Upper lobe of right lung (tissue), 1 donor: Measurements from ENCODE around the gene VPS18. TPM values are rescaled to one million over a fixed set of nuclear protein-coding genes. Genes with fewer than 3 reads are reported as not detected.

Experiments used
- ATAC-seq: fragments of 200-7000 bp; cut with Tn5 transposase; one replicate; pipeline ENCODE4 v1.9.1; 2020; ENCODE audit warnings: mild to moderate bottlenecking, moderate library complexity
- DNase-seq: peaks from one replicate; pipeline ENCODE4 v3.0.0-alpha.2; 2020
- H3K27ac ChIP-seq: fragments of 200-600 bp; one replicate; pipeline ENCODE4 v1.8.0; 2022
- H3K27me3 ChIP-seq: fragments of 200-600 bp; one replicate; pipeline ENCODE4 v1.8.0; 2022; ENCODE audit warnings: mild to moderate bottlenecking
- H3K36me3 ChIP-seq: fragments of 200-600 bp; one replicate; pipeline ENCODE4 v1.8.0; 2022
- H3K4me1 ChIP-seq: fragments of 200-600 bp; one replicate; pipeline ENCODE4 v1.8.0; 2022
- H3K4me3 ChIP-seq: fragments of 200-600 bp; one replicate; pipeline ENCODE4 v1.8.0; 2022; ENCODE audit warnings: mild to moderate bottlenecking
- H3K9me3 ChIP-seq: fragments of 200-600 bp; one replicate; pipeline ENCODE4 v1.8.0; 2022
- intact Hi-C: fragments of 100-400 bp; cut with DNase I; formaldehyde crosslinking; loops from one replicate; pipeline ENCODE4 v1.11.0; 2022
- total RNA-seq: library from RNA; stranded (reverse); fragmentation: NEBNext Ultra II Directional; extraction: Animal tissue kit (Norgen Biotek cat#: 25700); gene quantifications from one replicate; pipeline ENCODE4 v1.2.1, GENCODE V29; 2021
- TF ChIP-seq, protein P1 (sequence below): fragments of 200-600 bp; IDR thresholded peaks from one replicate; pipeline ENCODE4 v1.8.0; 2022; ENCODE audit warnings: antibody characterized with exemption
- donor health status: DM: no; HTN: yes; CAD: no; lungs with severe emphysema.

The VPS18 gene
- total RNA-seq, 1 donor from 2014 or later, result 24.5 TPM

DNA sequence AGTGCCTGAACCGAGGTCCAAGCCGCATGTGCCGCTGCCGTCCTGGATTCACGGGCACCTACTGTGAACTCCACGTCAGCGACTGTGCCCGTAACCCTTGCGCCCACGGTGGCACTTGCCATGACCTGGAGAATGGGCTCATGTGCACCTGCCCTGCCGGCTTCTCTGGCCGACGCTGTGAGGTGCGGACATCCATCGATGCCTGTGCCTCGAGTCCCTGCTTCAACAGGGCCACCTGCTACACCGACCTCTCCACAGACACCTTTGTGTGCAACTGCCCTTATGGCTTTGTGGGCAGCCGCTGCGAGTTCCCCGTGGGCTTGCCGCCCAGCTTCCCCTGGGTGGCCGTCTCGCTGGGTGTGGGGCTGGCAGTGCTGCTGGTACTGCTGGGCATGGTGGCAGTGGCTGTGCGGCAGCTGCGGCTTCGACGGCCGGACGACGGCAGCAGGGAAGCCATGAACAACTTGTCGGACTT, 42.0 kb downstream of the VPS18 start:
- no peak for DNase-seq
- Histone ChIP-seq H3K4me1 (peaks cover 26% of the 10 kb centered on the region), H3K27me3 (peaks cover 10% of the 10 kb centered on the region), H3K4me3 (peak overlapping the region; percentile 63), H3K36me3 (no peaks in the 10 kb centered on the region), H3K27ac (no peak overlapping the region), H3K9me3 (no peaks in the 10 kb centered on the region)
- no peak for ATAC-seq
- TF ChIP-seq, protein P1, sequence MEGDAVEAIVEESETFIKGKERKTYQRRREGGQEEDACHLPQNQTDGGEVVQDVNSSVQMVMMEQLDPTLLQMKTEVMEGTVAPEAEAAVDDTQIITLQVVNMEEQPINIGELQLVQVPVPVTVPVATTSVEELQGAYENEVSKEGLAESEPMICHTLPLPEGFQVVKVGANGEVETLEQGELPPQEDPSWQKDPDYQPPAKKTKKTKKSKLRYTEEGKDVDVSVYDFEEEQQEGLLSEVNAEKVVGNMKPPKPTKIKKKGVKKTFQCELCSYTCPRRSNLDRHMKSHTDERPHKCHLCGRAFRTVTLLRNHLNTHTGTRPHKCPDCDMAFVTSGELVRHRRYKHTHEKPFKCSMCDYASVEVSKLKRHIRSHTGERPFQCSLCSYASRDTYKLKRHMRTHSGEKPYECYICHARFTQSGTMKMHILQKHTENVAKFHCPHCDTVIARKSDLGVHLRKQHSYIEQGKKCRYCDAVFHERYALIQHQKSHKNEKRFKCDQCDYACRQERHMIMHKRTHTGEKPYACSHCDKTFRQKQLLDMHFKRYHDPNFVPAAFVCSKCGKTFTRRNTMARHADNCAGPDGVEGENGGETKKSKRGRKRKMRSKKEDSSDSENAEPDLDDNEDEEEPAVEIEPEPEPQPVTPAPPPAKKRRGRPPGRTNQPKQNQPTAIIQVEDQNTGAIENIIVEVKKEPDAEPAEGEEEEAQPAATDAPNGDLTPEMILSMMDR, result no peak
- intact Hi-C loops, result no loop called here

DNA sequence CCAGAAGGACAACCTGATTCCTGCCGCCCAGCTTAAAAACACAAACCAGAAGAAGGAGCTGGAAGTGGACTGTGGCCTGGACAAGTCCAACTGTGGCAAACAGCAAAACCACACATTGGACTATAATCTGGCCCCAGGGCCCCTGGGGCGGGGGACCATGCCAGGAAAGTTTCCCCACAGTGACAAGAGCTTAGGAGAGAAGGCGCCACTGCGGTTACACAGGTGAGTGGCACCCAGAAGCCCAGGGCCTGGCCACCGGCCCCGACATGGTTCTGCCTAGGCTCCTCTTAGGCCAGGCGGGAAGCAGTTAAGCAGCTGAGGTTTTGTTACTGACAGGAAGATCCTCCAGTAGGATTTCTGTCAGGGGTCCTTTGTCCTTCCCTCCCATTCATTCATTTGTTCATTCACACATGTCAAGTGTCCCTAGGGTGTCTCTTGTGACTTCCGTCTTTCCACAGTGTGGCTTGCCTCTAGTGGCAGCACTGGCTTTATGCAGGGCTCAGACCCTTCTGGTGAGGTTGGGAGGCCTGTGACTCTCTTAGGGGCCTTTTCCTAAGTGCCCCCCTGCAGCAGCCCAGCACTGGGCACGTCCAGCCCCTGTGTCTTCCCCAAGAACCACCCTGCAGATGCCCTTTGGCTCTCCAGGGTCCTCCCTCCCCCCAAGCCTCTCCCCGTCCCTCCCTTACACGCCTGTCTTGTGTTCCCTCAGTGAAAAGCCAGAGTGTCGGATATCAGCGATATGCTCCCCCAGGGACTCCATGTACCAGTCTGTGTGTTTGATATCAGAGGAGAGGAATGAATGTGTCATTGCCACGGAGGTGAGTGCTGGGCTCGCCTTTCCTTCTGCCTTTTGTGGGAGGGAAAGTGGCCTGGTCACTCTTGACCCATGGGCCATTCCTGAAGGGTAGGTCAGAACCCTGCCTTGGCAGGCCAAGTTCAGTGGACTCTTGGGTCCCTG, 42.7 kb downstream of the VPS18 start:
- Histone ChIP-seq H3K36me3 (no peaks in the 10 kb centered on the region), H3K4me1 (peaks cover 28% of the 10 kb centered on the region), H3K9me3 (no peaks in the 10 kb centered on the region), H3K27me3 (peaks cover 3% of the 10 kb centered on the region), H3K4me3 (peak overlapping the region; percentile 63), H3K27ac (no peak overlapping the region)
- TF ChIP-seq, protein P1, result peak; percentile 14
- DNase-seq (no peak), ATAC-seq (no peak)
- intact Hi-C loops, result no loop called here

DNA sequence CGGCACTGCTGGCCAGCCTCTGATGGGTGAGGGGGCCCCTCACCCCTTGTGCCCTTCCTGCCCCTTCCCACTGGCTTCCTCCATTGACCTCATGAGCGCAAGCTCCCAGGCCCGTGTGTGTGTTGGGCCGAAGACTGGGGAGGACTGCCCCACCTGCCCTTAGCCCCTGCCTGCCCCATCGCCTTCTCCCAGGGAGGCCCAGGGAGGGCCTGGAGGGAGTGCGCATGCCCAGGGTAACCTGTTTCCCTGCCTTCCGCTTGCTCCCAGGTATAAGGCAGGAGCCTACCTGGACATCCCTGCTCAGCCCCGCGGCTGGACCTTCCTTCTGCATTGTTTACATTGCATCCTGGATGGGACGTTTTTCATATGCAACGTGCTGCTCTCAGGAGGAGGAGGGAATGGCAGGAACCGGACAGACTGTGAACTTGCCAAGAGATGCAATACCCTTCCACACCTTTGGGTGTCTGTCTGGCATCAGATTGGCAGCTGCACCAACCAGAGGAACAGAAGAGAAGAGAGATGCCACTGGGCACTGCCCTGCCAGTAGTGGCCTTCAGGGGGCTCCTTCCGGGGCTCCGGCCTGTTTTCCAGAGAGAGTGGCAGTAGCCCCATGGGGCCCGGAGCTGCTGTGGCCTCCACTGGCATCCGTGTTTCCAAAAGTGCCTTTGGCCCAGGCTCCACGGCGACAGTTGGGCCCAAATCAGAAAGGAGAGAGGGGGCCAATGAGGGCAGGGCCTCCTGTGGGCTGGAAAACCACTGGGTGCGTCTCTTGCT, 43.7 kb downstream of the VPS18 start:
- Histone ChIP-seq H3K4me3 (peak overlapping the region; percentile 63), H3K36me3 (no peaks in the 10 kb centered on the region), H3K27ac (no peak overlapping the region), H3K4me1 (peaks cover 36% of the 10 kb centered on the region), H3K9me3 (no peaks in the 10 kb centered on the region), H3K27me3 (no peaks in the 10 kb centered on the region)
- TF ChIP-seq, protein P1, result peak; percentile 41
- intact Hi-C loops, result no loop called here
- DNase-seq (no peak), ATAC-seq (no peak)

DNA sequence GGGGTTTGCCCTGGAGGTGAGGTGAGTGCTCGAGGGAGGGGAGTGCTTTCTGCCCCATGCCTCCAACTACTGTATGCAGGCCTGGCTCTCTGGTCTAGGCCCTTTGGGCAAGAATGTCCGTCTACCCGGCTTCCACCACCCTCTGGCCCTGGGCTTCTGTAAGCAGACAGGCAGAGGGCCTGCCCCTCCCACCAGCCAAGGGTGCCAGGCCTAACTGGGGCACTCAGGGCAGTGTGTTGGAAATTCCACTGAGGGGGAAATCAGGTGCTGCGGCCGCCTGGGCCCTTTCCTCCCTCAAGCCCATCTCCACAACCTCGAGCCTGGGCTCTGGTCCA, 44.3 kb downstream of the VPS18 start:
- Histone ChIP-seq H3K27ac (peak overlapping the region; percentile 24), H3K4me3 (no peak overlapping the region), H3K4me1 (peaks cover 35% of the 10 kb centered on the region), H3K27me3 (no peaks in the 10 kb centered on the region), H3K9me3 (no peaks in the 10 kb centered on the region), H3K36me3 (no peaks in the 10 kb centered on the region)
- TF ChIP-seq, protein P1, result no peak
- intact Hi-C loops, result no loop called here
- DNase-seq, result no peak
- no peak for ATAC-seq

DNA sequence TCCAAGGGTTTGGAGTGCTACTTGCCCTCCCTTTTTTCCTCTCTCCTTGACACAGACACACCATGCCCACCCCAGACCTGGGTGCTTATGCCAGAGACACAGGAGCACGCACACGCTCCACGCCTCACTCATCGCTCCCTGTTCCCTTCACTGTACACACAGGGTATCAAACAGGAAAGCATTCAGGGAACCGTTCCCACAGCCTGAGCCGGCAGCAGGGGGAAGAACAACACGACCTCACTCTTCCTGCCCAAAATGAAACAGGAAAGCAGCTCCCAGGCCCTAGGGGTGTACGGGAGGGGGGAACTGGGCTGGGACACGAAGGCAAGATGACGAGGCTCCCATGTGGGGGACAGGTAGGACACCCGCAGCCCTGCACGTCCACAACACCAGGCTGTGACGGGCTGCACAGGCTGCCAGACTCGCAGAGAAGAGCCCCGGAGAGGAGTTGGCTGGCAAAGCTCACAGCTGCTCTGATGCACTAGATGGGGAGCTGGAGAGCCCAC, 46.1 kb downstream of the VPS18 start:
- intact Hi-C loops, result no loop called here
- H3K9me3 ChIP-seq, result no peaks in the 10 kb centered on the region
- H3K27ac ChIP-seq, result peak overlapping the region; percentile 90
- H3K36me3 ChIP-seq, result no peaks in the 10 kb centered on the region
- TF ChIP-seq, protein P1, result no peak
- no peak for DNase-seq
- peaks cover 31% of the 10 kb centered on the region for H3K4me1 ChIP-seq
- no peaks in the 10 kb centered on the region for H3K27me3 ChIP-seq
- ATAC-seq, result peak; percentile 2
- no peak overlapping the region for H3K4me3 ChIP-seq
